ENCODE data around the gene U2SURP.

DNA sequence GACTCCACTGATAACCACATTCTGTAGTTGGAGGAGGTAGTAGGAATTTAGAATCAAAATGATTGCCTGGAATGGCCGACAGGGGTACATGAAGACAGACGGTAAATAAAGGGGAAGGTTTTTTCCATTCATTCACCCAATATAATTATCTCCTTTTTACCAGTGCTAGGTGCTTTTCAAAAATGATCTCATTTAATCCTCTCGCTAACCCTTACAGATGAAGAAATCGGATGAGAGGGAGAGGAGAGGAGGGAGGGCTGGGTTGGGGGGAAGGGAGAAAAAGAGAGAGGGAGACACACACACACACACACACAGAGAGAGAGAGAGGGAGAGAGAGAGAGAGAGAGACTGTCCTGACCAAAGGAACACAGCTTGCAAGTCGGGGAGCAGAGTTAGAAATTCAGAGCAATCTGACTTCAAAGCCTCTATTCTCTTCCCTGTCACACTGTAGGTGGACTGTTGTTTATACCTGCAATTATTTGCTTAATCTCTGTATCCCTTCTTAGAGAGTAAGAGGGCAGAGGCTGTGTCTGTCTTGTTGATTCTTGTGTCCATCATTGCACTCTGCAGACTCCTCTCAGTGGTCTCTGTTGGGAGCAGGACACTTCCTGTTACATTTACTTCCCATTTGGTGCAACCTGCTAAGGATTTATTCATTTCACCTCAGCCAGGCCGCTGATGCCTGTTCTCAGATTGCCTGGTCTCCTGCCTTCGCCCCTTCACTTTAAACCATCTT is 19.2 kb upstream of the U2SURP start:
- TF ChIP-seq, protein P1, sequence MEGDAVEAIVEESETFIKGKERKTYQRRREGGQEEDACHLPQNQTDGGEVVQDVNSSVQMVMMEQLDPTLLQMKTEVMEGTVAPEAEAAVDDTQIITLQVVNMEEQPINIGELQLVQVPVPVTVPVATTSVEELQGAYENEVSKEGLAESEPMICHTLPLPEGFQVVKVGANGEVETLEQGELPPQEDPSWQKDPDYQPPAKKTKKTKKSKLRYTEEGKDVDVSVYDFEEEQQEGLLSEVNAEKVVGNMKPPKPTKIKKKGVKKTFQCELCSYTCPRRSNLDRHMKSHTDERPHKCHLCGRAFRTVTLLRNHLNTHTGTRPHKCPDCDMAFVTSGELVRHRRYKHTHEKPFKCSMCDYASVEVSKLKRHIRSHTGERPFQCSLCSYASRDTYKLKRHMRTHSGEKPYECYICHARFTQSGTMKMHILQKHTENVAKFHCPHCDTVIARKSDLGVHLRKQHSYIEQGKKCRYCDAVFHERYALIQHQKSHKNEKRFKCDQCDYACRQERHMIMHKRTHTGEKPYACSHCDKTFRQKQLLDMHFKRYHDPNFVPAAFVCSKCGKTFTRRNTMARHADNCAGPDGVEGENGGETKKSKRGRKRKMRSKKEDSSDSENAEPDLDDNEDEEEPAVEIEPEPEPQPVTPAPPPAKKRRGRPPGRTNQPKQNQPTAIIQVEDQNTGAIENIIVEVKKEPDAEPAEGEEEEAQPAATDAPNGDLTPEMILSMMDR (IDR thresholded peaks at IDR 0.05; ENCODE audit: low read depth, low read length, poor library complexity, severe bottlenecking), result no peak
- no peak for TF ChIP-seq EZH2phosphoT487 (IDR thresholded peaks at IDR 0.05; ENCODE audit: borderline replicate concordance, low read length)

Measured in DOHH2 (cell line).